ENCODE measurements around the gene MAP3K12.
"Not testable (repeated sequence)": the region's sequence is repeated elsewhere in the genome, so short reads cannot be mapped to it uniquely, and the experiment has no call there.

The MAP3K12 gene

GRCh38 chr12:53492188-53492587, 7.1 kb downstream of the MAP3K12 start:
- no peak for DNase-seq

- DNase-seq = no peak
Measured at GRCh38 chr12:53489242-53489864, 9.9 kb downstream of the MAP3K12 start.

- no peak for DNase-seq
Measured at GRCh38 chr12:53486736-53487487, 12.3 kb downstream of the MAP3K12 start.

- no peak for DNase-seq
Measured at GRCh38 chr12:53485955-53486735, 13.1 kb downstream of the MAP3K12 start.

- DNase-seq = no peak
Measured at GRCh38 chr12:53484686-53485575, 14.3 kb downstream of the MAP3K12 start.

GRCh38 chr12:53483979-53484377, 15.3 kb downstream of the MAP3K12 start:
- no peak for DNase-seq

GRCh38 chr12:53483225-53483978, 15.9 kb downstream of the MAP3K12 start:
- DNase-seq = no peak

- no peak for DNase-seq
Measured at GRCh38 chr12:53482626-53483168, 16.6 kb downstream of the MAP3K12 start.

GRCh38 chr12:53481939-53482586, 17.2 kb downstream of the MAP3K12 start:
- DNase-seq = no peak

GRCh38 chr12:53481458-53481857, 17.8 kb downstream of the MAP3K12 start:
- not testable (repeated sequence) for DNase-seq

GRCh38 chr12:53480491-53481442, 18.5 kb downstream of the MAP3K12 start:
- no peak for DNase-seq

- no peak for DNase-seq
Measured at GRCh38 chr12:53479331-53479730, 19.9 kb downstream of the MAP3K12 start.

- DNase-seq = no peak
Measured at GRCh38 chr12:53478865-53479264, 20.4 kb downstream of the MAP3K12 start.

- DNase-seq = no peak
Measured at GRCh38 chr12:53476769-53477209, 22.5 kb downstream of the MAP3K12 start.

GRCh38 chr12:53474819-53475218, 24.4 kb downstream of the MAP3K12 start:
- no peak for DNase-seq

- DNase-seq = no peak
Measured at GRCh38 chr12:53474077-53474476, 25.2 kb downstream of the MAP3K12 start.

GRCh38 chr12:53472056-53472582, 27.1 kb downstream of the MAP3K12 start:
- DNase-seq = no peak

- no peak for DNase-seq
Measured at GRCh38 chr12:53468282-53468681, 31.0 kb downstream of the MAP3K12 start.

GRCh38 chr12:53467880-53468279, 31.4 kb downstream of the MAP3K12 start:
- no peak for DNase-seq

- DNase-seq = no peak
Measured at GRCh38 chr12:53467082-53467481, 32.2 kb downstream of the MAP3K12 start.
